GM18870 (cell line): Measurements from ENCODE around the gene ABO.
"Not testable (repeated sequence)": the region's sequence is repeated elsewhere in the genome, so short reads cannot be mapped to it uniquely, and the experiment has no call there.

ENCODE experiments used
- ATAC-seq: cut with Tn5 transposase; IDR thresholded peaks from one replicate; pipeline ENCODE4 v1.9.1; 2021; ENCODE audit warnings: moderate library complexity; ENCODE audit not compliant: unreplicated experiment

ABO gene

GRCh38 chr9:133275105-133276000 is at the start of gene ABO:
TSS of gene ABO (minus strand) at chr9:133275201.
- ATAC-seq = no peak

- no peak for ATAC-seq
Measured at GRCh38 chr9:133323991-133324703, 49.1 kb upstream of the ABO start.

DNA sequence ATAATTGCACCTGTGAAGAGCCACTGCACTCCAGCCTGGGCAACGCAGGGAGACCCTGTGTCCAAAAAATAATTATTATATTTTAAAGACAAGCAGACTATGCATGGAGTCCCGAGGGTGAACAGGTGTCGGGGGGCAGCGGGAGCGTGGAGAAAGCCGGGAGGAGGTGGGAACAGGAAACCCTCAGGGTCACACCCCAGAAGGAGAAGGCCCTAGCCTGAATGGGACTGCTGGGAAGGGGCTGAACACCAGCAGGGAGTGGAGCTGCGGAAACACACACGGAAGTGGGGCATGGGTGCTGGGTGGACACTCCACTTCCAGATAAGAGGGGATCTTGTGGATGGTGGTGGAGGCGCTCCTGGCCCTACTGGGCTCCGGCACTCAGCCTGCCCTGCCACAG is 48.2 kb upstream of the ABO start:
- ATAC-seq = no peak

DNA sequence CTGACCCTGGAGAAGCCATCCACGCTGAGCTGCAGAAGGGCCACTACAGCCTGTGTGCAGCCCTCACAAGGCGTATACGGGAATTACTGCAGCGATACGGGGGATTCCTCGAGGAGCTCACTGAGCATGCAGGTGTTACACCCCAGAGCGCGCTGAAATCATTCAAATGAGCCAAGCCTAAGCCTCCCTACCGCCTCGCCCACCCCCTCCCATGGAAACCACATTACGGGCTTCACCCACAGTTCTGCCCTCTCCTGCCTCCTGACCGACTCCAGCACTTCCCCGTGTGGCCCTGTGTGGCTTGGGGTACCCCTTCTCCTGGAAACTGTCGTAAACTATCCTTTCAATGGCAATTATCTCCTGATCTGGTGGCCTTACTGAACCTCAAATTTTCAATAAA is 47.7 kb upstream of the ABO start:
- ATAC-seq = no peak

DNA sequence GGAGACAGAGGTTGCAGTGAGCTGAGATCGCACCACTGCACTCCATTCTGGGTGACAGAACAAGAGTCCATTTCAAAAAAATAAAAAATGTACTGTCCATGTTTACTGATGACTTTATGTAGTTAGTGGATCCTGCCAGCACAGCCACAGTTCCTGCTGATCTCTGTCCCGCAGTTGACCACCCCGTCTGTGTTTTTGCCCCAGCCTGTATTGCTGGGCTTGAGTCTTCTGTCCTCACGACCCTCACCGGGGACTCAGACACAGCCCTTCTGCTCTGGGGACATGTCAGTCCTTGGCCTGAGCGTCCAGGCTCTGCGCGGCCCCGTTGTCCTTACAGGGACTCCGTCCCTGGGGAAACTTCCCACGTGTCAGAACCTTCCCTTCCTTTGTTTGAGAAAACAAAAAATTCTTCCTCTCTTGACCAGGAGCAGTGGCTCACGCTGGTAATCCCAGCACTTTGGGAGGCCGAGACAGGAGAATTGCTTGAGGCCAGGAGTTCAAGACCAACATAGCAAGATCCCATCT is 46.5 kb upstream of the ABO start:
- no peak for ATAC-seq

DNA sequence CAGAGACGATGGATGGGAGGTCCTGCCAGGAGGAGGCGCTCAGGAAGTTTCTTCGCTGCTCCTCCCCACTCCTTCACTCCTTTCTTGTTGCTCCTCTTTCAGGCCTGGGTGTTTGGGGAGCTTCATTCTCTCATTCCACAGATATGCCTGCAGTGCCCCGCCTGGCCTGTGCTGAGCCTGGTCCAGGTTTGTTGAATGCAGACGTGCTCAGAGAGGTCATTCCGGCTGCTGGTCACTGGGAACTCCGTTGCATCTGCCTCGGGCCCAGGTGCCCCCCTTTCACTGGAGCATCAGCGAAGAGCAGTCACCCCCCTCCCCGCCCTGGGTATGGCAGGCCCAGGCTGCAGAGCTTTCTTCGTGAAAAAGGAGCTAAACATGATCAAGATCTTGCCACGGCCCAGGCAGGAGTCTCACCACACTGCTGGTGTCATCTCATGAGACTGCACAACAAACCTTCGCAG is 45.5 kb upstream of the ABO start:
- ATAC-seq = no peak

DNA sequence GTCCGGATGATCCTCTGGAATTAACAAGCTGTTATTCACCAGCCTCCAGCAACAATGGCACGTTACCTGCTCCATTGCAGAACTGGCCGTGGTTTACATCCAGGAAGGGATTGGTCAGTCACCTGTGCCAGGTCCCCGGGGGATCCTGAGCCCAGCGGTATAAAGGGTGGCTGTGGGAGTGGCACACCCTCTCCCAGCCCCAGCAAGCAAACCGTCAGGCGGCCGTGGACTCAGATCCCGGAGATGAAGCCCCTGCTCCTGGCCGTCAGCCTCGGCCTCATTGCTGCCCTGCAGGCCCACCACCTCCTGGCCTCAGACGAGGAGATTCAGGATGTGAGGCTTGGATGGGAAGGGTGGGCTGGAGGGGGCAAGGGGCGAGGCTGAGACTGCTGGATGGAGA is 42.5 kb upstream of the ABO start:
- ATAC-seq = not testable (repeated sequence)

DNA sequence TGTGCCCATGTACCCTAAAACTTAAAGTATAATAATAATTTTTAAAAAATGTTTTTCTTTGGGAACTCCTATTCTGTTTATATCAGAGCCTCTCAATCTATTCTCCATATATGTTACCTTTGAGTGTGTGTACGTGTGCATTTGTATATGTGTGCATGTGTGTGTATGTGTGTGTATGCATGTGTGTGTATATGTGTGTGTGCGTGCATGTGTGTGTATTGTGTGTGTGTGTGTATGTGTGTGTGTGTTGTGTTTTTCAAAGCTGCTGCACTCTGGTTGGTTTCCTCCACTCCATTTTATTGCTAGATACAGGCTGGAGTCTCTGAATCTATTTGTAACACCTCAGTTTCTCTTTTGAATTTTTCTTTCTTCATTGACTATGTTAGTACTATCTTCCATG is 41.0 kb upstream of the ABO start:
- ATAC-seq = no peak

DNA sequence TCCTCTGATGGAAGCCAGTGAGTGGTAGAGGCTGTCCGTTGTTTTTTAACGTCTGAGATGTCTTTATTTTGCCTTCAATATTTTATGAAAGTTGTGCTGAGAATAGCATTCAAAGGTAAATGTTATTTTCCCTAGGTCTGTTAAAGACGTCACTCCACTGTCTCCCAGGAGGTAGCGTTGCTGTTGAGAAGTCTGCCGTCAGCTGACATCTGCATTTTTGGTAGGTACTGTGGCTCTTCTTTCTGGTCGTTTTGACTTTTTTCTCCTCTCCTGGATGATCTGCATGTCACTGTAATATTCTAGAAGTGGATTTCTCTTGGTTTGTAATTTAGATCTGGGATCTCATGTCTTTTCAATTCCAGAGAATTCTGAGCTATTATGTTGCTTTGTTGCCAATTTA is 34.6 kb upstream of the ABO start:
- ATAC-seq = no peak

DNA sequence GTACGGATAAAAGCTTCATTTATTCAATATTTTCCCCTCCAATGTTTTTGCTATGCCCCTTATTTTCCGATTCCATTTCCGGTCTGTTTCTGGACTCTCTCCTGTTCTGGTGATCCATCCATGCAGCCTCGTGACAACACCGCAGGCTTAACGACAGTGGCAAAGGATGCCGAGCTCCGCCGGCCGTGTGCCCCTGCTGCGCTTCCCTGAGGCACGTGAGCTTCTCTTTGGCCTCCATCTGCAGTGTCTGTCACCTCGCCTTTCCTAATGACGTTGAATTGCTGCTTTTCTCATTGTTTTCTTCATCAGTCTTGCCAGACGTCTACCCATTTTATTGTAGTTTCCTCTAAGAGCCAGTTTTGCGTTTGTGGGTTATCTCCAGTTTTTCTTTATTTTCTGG is 32.3 kb upstream of the ABO start:
- ATAC-seq = no peak

GRCh38 chr9:133306242-133307204 is 31.5 kb upstream of the ABO start:
- no peak for ATAC-seq

DNA sequence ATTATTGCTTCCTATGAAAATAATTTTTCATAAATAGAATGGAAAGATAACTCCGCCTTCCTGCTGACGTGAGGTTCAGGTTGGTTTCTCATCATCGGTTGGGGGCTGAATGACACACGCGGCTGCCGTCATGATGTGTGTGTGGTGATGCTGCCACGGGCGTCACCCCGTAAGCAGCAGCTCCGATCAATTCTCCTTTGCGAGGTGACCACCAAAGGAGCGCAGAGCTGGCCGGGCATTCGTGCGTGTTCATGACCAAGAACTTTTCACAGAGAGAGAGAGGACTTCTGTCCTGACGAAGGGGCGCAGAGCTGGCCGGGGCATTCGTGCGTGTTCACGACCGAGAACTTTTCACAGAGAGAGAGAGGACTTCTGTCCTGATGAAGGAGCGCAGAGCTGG is 30.7 kb upstream of the ABO start:
- ATAC-seq = no peak

GRCh38 chr9:133304477-133305377 is 29.7 kb upstream of the ABO start:
- ATAC-seq = no peak

DNA sequence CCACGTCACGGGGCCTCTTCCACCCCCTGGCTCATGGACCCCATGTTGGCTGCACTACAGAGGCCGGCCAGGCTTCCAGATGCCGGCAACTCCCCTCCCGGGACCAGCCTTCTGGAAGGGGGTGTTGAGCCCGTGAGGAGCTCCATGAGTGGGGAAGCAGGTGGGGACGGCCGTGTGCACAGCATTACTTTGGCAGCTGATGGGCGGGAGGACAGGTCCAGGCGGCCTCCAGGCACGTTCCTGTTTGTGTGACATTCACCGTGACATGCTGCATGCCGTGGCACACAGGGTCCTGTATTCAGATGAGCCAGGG is 29.1 kb upstream of the ABO start:
- ATAC-seq = no peak

GRCh38 chr9:133303266-133304157 is 28.5 kb upstream of the ABO start:
- ATAC-seq = no peak

GRCh38 chr9:133301253-133302230 is 26.5 kb upstream of the ABO start:
- no peak for ATAC-seq

- ATAC-seq = not testable (repeated sequence)
Measured at GRCh38 chr9:133299996-133300395, 25.0 kb upstream of the ABO start.

DNA sequence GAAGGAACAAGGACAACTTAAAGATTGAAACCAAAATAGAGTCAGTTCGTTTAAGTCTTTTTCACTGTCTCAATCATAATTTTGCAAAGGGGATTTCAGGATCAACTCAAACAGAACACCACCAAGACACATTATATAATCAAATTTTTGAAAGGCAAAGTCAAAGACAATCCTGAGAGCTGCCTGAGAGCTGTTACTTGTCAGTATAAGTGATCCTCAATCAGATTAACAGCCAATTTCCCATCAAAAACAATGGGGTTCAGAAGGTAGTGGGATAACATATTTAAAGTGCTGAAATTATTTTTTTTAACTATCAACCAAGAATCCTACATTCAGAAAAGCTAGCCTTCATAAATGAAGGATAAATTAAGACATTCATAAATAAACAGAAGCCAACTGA is 19.3 kb upstream of the ABO start:
- no peak for ATAC-seq
